Omental fat pad (tissue), 4 donors: Measurements from ENCODE around the gene SGPP1. TPM values are rescaled to one million over a fixed set of nuclear protein-coding genes. Genes with fewer than 3 reads are reported as not detected.

ENCODE experiments used
- ATAC-seq: fragments of 150-250 bp; one replicate; pipeline ENCODE4 v1.9.1; 2016; ENCODE audit warnings: mild to moderate bottlenecking, moderate library complexity; ENCODE audit not compliant: low FRiP score
- DNase-seq: peaks from one replicate; pipeline ENCODE4 v3.0.0-alpha.2; 2019; ENCODE audit warnings: low spot score
- total RNA-seq, 4 donors: library from RNA; depleted of rRNA; stranded (reverse); fragments of >200 nt; gene quantifications; one replicate each; pipeline ENCODE4 v1.1.0, GENCODE V29; 2016
- TF ChIP-seq, protein P1 (sequence below), 3 donors: fragments of 450-650 bp; IDR thresholded peaks; one replicate each; pipeline ENCODE4 v1.5.1; 2016 to 2017; ENCODE audit warnings: antibody characterized with exemption in 3 of 3, mild to moderate bottlenecking in 3 of 3, moderate library complexity in 2 of 3

The SGPP1 gene
- total RNA-seq, 4 donors from 2014 or later: 18.9 to 23.5 (median 21.1) TPM

DNA sequence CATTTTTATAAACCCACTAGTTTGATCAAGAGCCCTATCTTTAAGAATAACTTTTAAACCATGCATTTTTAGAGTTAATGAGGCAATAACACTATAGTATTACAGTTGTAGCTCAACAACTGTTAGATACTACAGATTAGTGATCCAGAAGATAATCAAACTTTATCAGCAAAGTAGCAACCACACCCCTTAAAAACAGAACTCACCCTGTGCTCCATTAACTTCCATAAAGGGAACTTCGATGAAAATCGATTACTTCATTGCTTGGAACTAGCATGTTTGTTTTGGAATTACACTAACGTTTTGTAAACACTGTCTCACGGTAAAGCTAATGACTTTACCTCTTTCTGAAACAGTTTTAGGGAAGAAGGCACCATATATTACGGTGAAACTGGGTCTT lies 1.4 kb downstream of the SGPP1 start:
- TF ChIP-seq, protein P1, sequence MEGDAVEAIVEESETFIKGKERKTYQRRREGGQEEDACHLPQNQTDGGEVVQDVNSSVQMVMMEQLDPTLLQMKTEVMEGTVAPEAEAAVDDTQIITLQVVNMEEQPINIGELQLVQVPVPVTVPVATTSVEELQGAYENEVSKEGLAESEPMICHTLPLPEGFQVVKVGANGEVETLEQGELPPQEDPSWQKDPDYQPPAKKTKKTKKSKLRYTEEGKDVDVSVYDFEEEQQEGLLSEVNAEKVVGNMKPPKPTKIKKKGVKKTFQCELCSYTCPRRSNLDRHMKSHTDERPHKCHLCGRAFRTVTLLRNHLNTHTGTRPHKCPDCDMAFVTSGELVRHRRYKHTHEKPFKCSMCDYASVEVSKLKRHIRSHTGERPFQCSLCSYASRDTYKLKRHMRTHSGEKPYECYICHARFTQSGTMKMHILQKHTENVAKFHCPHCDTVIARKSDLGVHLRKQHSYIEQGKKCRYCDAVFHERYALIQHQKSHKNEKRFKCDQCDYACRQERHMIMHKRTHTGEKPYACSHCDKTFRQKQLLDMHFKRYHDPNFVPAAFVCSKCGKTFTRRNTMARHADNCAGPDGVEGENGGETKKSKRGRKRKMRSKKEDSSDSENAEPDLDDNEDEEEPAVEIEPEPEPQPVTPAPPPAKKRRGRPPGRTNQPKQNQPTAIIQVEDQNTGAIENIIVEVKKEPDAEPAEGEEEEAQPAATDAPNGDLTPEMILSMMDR (IDR thresholded peaks at IDR 0.05): no peak
- ATAC-seq (no peak), DNase-seq (no peak)

DNA sequence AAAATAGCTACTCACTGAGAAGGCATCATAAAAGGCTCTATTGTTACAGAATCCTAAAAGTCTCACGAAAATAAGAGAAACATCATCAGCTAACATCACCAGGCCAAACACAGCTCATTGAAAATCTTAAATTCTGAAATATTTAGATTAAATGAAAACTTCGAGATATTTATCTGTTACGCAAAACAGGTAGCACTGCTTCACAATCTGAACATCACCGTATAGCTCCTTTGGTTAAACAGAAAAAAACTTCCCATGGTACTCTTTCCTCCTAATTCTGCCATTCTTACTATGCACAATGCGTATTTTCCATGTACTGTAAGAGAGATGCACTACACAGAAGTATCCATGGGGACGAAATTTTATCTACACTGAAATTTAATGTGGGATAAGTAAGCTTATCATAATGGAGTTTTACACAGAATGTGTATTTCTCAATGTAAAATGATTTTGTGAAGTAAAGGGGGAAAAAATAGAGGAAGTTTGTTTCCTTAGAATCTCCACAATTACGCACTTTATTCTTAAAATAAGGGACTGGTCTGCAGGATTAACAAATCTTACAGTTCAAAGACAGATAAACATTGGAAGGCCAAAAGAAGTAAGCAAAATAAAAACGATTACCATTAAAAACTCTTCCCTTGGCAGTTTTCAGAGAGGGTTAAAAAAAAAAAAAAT lies 1.9 kb downstream of the SGPP1 start:
- no peak for ATAC-seq
- TF ChIP-seq, protein P1 (IDR thresholded peaks at IDR 0.05): no peak
- DNase-seq: no peak

DNA sequence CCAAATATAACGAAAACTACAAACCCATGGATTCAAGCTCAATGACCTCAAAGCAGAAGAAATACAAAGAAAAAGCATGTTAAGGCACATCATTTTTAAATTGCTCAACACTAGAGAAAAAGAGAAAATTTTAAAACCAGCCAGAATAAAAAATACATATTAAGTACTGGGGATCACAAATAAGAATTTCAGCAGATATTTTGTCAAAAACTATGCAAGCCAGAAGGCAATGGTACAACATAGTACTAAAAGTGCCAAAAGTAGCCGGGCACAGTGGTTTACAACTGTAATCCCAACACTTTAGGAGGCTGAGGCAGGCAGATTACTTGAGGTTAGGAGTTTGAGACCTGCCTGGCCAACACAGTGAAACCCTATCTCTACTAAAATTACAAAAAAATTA lies 10.2 kb downstream of the SGPP1 start:
- TF ChIP-seq, protein P1 (IDR thresholded peaks at IDR 0.05): no peak
- no peak for DNase-seq
- ATAC-seq: no peak

DNA sequence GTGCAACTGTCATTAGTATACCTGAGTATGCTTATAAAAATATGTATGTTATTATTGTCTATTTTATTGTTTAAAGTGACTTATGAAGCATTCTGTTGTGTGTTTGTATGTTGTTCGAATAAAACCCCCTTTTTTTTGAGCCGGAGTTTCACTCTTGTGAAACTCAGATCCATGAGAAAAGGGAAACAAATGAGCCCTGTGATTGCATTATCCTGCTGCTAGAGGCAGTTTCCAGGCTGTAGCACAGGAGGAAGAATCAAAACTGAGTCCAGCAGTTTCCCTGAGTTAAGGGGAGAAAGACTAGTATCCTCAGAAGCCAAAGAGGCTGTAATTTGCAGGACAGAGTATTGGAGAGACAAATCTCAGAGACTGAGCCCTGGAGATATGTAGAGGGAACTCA lies 12.5 kb downstream of the SGPP1 start:
- no peak for DNase-seq
- no peak for ATAC-seq
- TF ChIP-seq, protein P1 (IDR thresholded peaks at IDR 0.05): no peak

DNA sequence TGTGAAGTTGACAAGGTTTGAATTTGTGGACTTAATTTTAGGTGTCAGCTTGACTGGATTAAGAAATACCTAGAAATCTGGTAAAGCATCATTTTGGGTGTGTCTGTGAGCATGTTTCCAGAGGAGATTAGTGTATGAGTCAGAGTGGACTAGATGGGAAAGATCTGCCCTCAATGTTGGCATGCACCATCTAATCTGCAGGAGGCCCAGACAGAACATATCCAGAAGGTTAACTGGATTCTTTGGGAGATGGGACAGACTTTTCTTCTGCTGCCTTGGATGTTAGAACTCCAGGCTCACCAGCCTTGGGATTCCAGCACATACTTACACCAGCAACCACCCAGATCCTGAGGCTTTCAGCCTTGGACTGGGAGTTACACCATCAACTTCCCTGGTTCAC lies 14.1 kb downstream of the SGPP1 start:
- DNase-seq (no peak), ATAC-seq (no peak)
- TF ChIP-seq, protein P1 (IDR thresholded peaks at IDR 0.05): no peak

DNA sequence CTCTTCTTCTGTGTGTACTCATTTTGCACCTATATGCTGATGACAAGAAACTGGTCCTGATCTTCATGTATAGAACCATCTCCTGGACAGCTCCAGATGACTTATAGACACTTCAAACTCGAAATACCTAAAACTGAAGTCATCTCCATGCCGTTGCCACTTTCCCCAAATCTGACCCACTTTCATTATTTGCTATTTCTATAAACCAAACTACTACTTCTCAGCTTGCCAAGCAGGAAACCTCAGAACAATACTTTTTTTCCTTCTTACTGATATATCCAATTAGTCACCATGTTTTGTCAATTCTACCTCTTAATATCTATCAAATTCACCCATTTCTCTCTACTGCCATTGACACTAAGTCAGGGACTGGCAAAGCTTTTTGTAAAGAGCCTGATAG lies 14.8 kb downstream of the SGPP1 start:
- TF ChIP-seq, protein P1 (IDR thresholded peaks at IDR 0.05): no peak
- ATAC-seq (no peak), DNase-seq (no peak)

DNA sequence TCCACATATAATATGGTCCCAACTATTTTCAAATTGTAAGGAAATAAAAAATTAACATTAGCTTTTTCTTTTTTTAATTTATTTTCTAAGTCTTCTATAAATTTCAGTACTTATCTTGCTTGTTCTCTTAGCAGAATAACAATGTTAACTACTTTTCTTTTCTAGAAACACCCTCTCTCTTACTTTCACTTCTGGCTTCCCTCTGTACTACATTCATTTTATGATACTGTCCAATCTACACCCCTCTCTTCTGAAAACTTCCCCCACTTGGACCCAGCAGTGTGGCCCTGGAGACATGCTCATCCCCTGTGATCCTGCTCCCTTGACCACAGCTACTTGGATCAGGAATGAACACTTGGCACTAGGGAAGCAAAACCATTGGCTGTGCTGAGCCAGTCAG lies 15.7 kb downstream of the SGPP1 start:
- TF ChIP-seq, protein P1 (IDR thresholded peaks at IDR 0.05): no peak
- ATAC-seq (no peak), DNase-seq (no peak)
